GM21423 (cell line): ENCODE measurements around the gene TRIM23.
"Not testable (repeated sequence)": the region's sequence is repeated elsewhere in the genome, so short reads cannot be mapped to it uniquely, and the experiment has no call there.

Experiments
- ATAC-seq: cut with Tn5 transposase; IDR thresholded peaks from one replicate; pipeline ENCODE4 v1.9.1; 2021; ENCODE audit warnings: mild to moderate bottlenecking, moderate library complexity; ENCODE audit not compliant: unreplicated experiment

Gene TRIM23

GRCh38 chr5:65624025-65624570 lies at the start of gene TRIM23:
Gene TRIM23, minus strand, starts transcription at chr5:65624333. Its CDS starts 59 bp downstream, at chr5:65624274.
- ATAC-seq = peak; percentile 95

- no peak for ATAC-seq
These were observed 48.7 kb upstream of the TRIM23 start for GRCh38 chr5:65672796-65673195.

GRCh38 chr5:65668696-65669095 lies 44.6 kb upstream of the TRIM23 start:
- no peak for ATAC-seq

DNA sequence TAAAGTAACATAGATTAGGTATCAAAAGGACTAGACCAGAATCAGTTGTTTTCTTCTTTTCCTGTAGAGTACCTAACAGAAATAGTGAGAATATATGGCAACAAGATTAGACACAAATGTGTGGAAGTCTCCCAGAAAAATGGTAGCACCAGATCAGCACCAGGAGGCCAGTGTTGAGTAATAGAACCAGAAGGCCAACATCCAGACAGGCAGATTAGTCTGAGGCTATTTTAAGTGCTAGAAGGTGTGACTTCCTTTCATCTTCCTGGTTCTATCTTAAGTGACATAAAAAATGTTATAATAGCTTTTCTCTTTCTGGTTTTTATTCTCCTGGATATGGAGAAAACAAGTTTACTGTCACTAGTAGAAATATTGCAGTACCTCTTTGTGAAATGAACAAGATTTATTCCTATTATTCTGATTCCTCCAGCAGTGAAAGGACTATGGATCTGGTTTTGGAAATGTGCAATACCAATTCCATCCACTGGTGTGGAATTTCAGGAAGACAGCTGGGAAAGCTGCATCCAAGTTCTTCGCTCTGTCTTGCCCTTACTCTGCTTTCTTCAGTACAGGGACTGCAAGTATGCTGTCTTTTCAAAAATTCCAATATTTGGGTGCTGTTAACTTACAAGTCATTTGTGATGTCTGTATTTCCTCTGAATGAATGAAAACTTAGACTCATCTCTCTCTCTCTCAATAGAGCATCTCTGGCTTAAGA lies 39.8 kb upstream of the TRIM23 start:
- ATAC-seq = no peak

- no peak for ATAC-seq
These were observed 30.6 kb upstream of the TRIM23 start for GRCh38 chr5:65654713-65655112.

DNA sequence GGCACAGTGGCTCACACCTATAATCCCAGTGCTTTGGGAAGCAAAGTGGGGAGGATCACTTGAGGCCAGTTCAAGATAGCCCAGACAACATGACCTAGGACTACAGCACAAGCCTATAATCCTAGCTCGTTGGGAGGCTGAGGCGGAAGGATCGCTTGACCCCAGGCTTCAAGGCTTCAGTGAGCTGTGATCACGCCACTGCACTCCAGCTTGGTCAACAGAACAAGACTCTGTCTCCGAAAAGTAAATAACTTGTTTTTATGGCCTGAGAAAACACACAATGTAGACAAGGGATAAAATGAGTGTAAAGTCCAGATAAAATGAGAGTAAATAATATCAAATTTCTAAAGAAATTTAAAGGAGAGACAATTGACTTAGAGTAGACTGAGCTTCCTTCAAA lies 27.0 kb upstream of the TRIM23 start:
- ATAC-seq = no peak

GRCh38 chr5:65647941-65648340 lies 23.8 kb upstream of the TRIM23 start:
- ATAC-seq = no peak

DNA sequence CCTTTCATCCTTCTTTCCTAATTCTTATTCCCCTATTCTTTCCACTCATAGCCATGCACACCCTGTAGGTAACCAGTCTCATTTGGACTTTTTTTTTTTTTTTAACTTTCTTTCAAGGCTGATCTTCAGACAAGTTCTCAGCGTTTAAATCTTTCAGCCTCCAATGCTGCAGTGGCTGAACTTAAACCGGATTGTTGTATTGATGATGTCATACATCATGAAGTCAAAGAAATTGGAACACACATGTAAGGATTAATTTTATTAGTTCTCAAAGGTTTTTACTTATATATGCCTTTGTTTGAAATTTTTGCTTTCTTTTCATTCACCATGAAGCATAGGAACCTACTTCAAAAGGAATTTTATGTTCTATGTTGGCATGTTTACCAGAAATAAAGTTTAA lies 22.8 kb upstream of the TRIM23 start:
- ATAC-seq = no peak

DNA sequence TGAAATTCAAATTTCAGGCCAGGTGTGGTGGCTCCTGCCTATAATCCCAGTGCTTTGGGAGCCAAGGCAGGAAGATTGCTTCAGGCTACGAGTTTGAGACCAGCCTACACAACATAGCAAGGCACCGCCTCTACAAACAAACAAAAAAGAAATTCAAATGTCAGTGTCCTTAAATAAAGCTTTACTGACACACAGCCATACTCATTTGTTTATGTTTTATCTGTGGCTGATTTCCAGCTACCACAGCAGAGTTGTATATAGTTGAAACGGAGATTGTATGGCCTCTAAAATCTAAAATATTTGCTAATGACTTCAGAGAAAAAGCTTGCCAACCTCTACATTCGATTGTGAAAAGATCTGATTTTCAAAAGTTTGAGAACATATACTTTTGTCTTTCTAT lies 16.1 kb upstream of the TRIM23 start:
- no peak for ATAC-seq

DNA sequence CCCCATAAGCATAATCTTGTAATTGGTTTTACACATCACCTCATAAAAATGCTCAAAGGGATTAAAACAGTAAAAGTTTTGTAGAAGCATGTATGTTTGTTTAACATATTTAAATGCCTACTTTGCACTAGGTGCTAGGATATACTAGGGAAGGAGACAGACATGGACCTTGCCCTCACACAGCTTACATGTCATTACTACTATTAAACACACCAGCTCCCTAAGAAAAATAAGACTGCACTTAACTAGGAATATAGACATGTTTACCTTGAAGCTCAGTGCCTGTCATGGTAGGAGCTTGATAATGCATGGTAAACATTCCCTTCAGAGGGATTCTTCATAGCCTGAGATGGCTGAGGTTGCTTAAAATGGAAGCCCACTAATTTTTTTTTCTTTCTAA lies 6.8 kb upstream of the TRIM23 start:
- no peak for ATAC-seq

- ATAC-seq = no peak
These were observed 1.6 kb upstream of the TRIM23 start for GRCh38 chr5:65625743-65626142.

- ATAC-seq = peak; percentile 69
These were observed 730 bp upstream of the TRIM23 start, which contains the start of the genes SHLD3 and TRAPPC13 for GRCh38 chr5:65624571-65625555. Gene SHLD3, plus strand, starts transcription at chr5:65625027. Its CDS starts 4,561 bp downstream, at chr5:65629588. Gene TRAPPC13, plus strand, starts transcription at chr5:65625027. Its CDS starts 34 bp downstream, at chr5:65625061.

DNA sequence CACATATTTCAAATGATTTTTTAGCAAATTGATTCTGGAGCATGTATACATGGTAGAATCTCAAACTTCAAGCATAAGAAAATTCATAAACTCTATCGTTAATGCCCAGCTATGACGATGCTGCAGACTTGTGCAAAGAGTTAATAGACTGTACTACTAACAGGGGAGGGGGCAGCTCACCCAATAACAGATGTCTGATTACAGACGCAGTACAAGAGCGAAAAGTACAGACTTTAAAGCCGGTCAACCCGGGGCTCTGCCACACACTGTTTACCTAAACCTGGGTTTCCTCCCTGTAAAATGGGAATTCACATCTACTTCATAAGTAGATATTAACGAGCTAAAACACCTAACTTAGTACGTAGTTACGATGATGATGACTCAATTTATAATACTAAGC lies 651 bp downstream of the TRIM23 start:
- ATAC-seq = no peak

- not testable (repeated sequence) for ATAC-seq
These were observed 2.2 kb downstream of the TRIM23 start for GRCh38 chr5:65621961-65622360.

GRCh38 chr5:65620021-65620420 lies 4.1 kb downstream of the TRIM23 start:
- ATAC-seq = no peak

- no peak for ATAC-seq
These were observed 11.7 kb downstream of the TRIM23 start for GRCh38 chr5:65612298-65612907.

- no peak for ATAC-seq
These were observed 12.6 kb downstream of the TRIM23 start for GRCh38 chr5:65611524-65611923.

- not testable (repeated sequence) for ATAC-seq
These were observed 22.4 kb downstream of the TRIM23 start for GRCh38 chr5:65601761-65602160.

DNA sequence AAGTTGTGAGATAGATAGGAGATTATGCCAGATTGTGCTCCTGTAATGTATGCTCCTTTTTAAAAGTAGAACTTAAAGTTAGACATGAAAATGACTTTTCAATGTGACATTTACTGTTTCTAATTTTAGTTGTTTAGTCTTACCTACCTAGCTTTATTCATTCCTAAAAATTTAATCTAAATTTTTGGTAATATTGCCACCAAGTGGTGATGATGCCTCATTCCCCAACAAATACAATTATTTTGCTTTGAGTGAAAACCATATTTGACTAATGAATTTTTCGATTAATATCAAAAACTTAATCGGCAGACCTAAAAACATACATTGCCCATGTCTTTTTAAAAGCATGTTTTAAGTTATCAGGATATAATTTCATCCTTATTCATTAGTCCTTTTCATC lies 35.4 kb downstream of the TRIM23 start:
- ATAC-seq = no peak

- no peak for ATAC-seq
These were observed 47.0 kb downstream of the TRIM23 start for GRCh38 chr5:65577141-65577540.
